Osteoblast (primary cell): Measurements from ENCODE around the gene EXOSC1. TPM values are rescaled to one million over a fixed set of nuclear protein-coding genes. Genes with fewer than 3 reads are reported as not detected.
A peak's percentile ranks its signal among the peaks of the same experiment; 100 is the strongest.

Source experiments
- DNase-seq: peaks from one replicate; pipeline ENCODE4 v3.0.0; 2011; ENCODE audit warnings: low spot score, mixed read lengths; ENCODE audit not compliant: insufficient read length; ENCODE audit errors: missing footprints
- H2AFZ ChIP-seq: 2 replicates; pipeline ENCODE4 v1.6.0; 2011; ENCODE audit warnings: mild to moderate bottlenecking, low read length
- H3K27ac ChIP-seq: 2 replicates; pipeline ENCODE4 v1.5.1; 2011; ENCODE audit warnings: mild to moderate bottlenecking, low read depth, low read length, moderate library complexity
- H3K27me3 ChIP-seq: 2 replicates; pipeline ENCODE4 v1.6.0; 2012; ENCODE audit warnings: mild to moderate bottlenecking, control low read depth, inconsistent platforms, low read length, moderate library complexity; ENCODE audit not compliant: insufficient read depth
- H3K36me3 ChIP-seq: 2 replicates; pipeline ENCODE4 v1.5.1; 2011; ENCODE audit warnings: mild to moderate bottlenecking, low read length, control low read depth, moderate library complexity; ENCODE audit not compliant: insufficient read depth
- H3K4me1 ChIP-seq: 2 replicates; pipeline ENCODE4 v1.5.1; 2011; ENCODE audit warnings: mild to moderate bottlenecking, low read length, control low read depth, moderate library complexity; ENCODE audit not compliant: insufficient read depth
- H3K4me2 ChIP-seq: 2 replicates; pipeline ENCODE4 v1.6.0; 2011; ENCODE audit warnings: mild to moderate bottlenecking, low read length; ENCODE audit not compliant: insufficient read depth
- H3K4me3 ChIP-seq: fragments of 200-600 bp; sonication (generic); 3 replicates; pipeline ENCODE4 v1.5.1; 2012; ENCODE audit warnings: mild to moderate bottlenecking, low read length, inconsistent platforms; ENCODE audit not compliant: insufficient read depth
- H3K79me2 ChIP-seq: 2 replicates; pipeline ENCODE4 v1.6.0; 2012; ENCODE audit warnings: mild to moderate bottlenecking, low read length, control low read depth, inconsistent platforms; ENCODE audit not compliant: insufficient read depth
- H3K9me3 ChIP-seq: 2 replicates; pipeline ENCODE4 v1.5.1; 2011; ENCODE audit warnings: low read depth, low read length, control low read depth
- H4K20me1 ChIP-seq: 2 replicates; pipeline ENCODE4 v1.6.0; 2012; ENCODE audit warnings: mild to moderate bottlenecking, low read length, control low read depth; ENCODE audit not compliant: insufficient read depth
- total RNA-seq: library from RNA; depleted of rRNA; stranded (reverse); fragments of >200 nt; gene quantifications from 2 replicates; pipeline ENCODE4 v1.2.3, GENCODE V29; 2012
- TF ChIP-seq, protein P1 (sequence below): IDR thresholded peaks from 2 replicates; pipeline ENCODE4 v1.5.1; 2011; ENCODE audit warnings: mild to moderate bottlenecking, low read depth, low read length, moderate library complexity; ENCODE audit errors: extremely low read depth

The EXOSC1 gene
- total RNA-seq, 1 donor, result 40.2 TPM

DNA sequence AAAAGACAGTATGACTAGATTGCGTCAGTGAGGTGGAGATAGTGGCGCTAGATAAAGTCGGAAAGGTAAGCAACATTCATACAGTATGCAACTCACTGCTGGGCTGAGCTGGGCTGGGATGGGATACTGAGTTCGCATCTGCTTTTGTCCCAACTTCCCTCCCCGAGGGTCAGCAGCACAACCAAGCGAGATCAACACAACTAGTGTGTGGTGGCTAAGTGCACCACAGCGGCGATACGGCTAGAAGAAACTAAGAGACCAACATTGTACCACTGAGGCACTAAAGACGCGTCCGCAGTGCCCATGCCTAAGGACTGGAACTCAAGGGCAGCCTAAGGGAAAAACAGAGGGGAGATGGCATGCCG is 467 bp downstream of the EXOSC1 start:
- Histone ChIP-seq H3K4me2 (peak overlapping the region; percentile 94), H2AFZ (peak overlapping the region; percentile 97), H3K4me3 (peak overlapping the region; percentile 100), H4K20me1 (peaks cover 18% of the 10 kb centered on the region), H3K27ac (peak overlapping the region; percentile 77), H3K79me2 (peaks cover 65% of the 10 kb centered on the region), H3K27me3 (no peaks in the 10 kb centered on the region), H3K4me1 (peaks cover 23% of the 10 kb centered on the region), H3K36me3 (peaks cover 18% of the 10 kb centered on the region), H3K9me3 (no peaks in the 10 kb centered on the region)
- DNase-seq, result peak; percentile 78
- TF ChIP-seq, protein P1, sequence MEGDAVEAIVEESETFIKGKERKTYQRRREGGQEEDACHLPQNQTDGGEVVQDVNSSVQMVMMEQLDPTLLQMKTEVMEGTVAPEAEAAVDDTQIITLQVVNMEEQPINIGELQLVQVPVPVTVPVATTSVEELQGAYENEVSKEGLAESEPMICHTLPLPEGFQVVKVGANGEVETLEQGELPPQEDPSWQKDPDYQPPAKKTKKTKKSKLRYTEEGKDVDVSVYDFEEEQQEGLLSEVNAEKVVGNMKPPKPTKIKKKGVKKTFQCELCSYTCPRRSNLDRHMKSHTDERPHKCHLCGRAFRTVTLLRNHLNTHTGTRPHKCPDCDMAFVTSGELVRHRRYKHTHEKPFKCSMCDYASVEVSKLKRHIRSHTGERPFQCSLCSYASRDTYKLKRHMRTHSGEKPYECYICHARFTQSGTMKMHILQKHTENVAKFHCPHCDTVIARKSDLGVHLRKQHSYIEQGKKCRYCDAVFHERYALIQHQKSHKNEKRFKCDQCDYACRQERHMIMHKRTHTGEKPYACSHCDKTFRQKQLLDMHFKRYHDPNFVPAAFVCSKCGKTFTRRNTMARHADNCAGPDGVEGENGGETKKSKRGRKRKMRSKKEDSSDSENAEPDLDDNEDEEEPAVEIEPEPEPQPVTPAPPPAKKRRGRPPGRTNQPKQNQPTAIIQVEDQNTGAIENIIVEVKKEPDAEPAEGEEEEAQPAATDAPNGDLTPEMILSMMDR, result no peak

DNA sequence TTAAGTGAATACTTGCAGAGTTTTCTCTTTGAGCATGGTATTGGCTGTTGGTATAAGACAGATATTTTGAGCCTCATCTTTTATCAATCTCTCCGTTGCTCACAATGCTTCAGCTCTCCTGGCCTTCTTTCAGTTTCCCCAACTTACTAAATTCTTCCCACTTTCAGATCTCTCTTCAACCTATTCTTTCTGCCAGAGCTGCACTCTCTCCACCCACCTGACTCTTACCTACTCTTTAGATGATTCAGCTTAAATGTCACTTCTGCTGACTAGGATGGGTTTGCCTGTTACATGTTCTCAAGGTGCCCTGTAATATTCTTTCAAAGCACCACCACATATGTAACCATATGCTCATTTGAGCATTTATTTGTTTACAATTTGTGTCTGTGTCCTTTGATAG is 1.6 kb downstream of the EXOSC1 start:
- H3K79me2 ChIP-seq, result peaks cover 57% of the 10 kb centered on the region
- no peak overlapping the region for H3K27ac ChIP-seq
- TF ChIP-seq, protein P1, result no peak

DNA sequence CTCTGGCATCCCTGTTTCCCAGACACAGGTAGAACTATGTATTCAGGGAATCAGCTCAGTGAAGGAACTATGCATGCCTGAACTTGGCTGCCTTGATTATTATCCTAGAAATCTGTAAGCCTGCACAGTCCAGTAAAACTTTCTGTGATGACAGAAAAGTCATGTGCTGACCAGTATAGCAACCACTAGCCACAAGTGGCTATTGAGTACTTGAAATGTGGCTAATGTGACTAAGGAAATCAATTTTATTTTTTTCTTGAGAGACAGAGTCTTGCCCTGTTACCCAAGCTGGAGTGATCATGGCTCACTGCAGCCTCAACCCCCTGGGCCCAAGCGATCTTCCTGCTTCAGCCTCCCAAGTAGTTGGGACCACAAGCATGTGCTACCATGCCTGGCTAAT is 3.5 kb downstream of the EXOSC1 start:
- Histone ChIP-seq H3K4me3 (no peak overlapping the region), H3K4me2 (no peak overlapping the region), H4K20me1 (peaks cover 2% of the 10 kb centered on the region), H2AFZ (no peak overlapping the region), H3K4me1 (peaks cover 15% of the 10 kb centered on the region), H3K27me3 (no peaks in the 10 kb centered on the region), H3K79me2 (peaks cover 38% of the 10 kb centered on the region), H3K27ac (no peak overlapping the region), H3K36me3 (peaks cover 39% of the 10 kb centered on the region), H3K9me3 (no peaks in the 10 kb centered on the region)
- no peak for DNase-seq
- TF ChIP-seq, protein P1, result no peak

More for the DNA sequence above, 1.6 kb downstream of the EXOSC1 start:
- Histone ChIP-seq H3K4me3 (no peak overlapping the region), H3K36me3 (peaks cover 22% of the 10 kb centered on the region), H3K4me1 (peaks cover 23% of the 10 kb centered on the region), H3K27me3 (no peaks in the 10 kb centered on the region), H4K20me1 (peaks cover 14% of the 10 kb centered on the region), H3K9me3 (no peaks in the 10 kb centered on the region), H2AFZ (no peak overlapping the region), H3K4me2 (no peak overlapping the region)
- DNase-seq, result peak; percentile 59

DNA sequence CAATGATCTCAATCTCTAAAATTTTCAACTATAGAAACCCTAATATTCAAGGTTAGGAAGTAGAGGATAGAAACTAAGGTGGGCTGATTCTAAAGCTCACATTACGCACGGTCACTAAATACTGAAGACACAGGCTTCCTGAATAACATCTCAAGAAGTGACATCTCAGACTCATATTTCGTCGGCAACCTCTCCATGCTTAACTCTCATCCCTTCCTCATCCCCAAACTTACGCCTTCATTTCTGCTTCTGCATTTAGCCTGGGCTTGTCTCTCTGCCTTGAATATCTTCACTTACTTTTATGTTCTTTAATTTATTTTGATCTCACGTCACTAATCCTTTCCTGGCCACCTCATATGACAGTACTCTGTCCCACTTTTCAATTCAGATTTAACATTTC is 10.6 kb downstream of the EXOSC1 start:
- Histone ChIP-seq H3K27me3 (no peaks in the 10 kb centered on the region), H3K4me3 (no peak overlapping the region), H3K79me2 (peaks cover 16% of the 10 kb centered on the region), H3K4me2 (no peak overlapping the region), H3K27ac (no peak overlapping the region), H3K36me3 (peaks cover 74% of the 10 kb centered on the region), H4K20me1 (no peaks in the 10 kb centered on the region), H2AFZ (no peak overlapping the region), H3K9me3 (no peaks in the 10 kb centered on the region), H3K4me1 (no peaks in the 10 kb centered on the region)
- DNase-seq, result no peak
- TF ChIP-seq, protein P1, result no peak
